CD14-positive monocyte (primary cell): Measurements from ENCODE around the gene RBM25. TPM values are rescaled to one million over a fixed set of nuclear protein-coding genes. Genes with fewer than 3 reads are reported as not detected.

ENCODE experiments used
- DNase-seq, 3 donors: peaks; one replicate each; pipeline ENCODE4 v3.0.0-alpha.2; 2011 to 2022
- H2AFZ ChIP-seq: 2 replicates; pipeline ENCODE4 v1.6.0; 2012; ENCODE audit warnings: mild to moderate bottlenecking, low read depth, low read length, inconsistent platforms; ENCODE audit not compliant: insufficient read depth, poor library complexity, severe bottlenecking
- H3K27ac ChIP-seq, 2 donors: 1 replicate in 1 of 2; 2 replicates in 1 of 2; pipeline ENCODE4 v1.5.1; 2012 to 2013; ENCODE audit warnings: low read length in 2 of 2, control low read depth in 1 of 2, inconsistent platforms in 1 of 2, low read depth in 1 of 2, mild to moderate bottlenecking in 1 of 2
- H3K27me3 ChIP-seq, 2 donors: one replicate each; pipeline versions ENCODE4 v1.6.0 to v1.6.1; 2011 to 2013; ENCODE audit warnings: low read length in 2 of 2; ENCODE audit not compliant: control insufficient read depth in 2 of 2, insufficient read depth in 2 of 2
- H3K36me3 ChIP-seq, 2 donors: replicated peaks in 1 of 2; 1 replicate in 1 of 2; 2 replicates in 1 of 2; pipeline versions ENCODE4 v1.5.1 to v1.6.1; 2012 to 2013; ENCODE audit warnings: low read length in 2 of 2, control low read depth in 1 of 2, inconsistent platforms in 1 of 2, mild to moderate bottlenecking in 1 of 2; ENCODE audit not compliant: insufficient read depth in 2 of 2, control insufficient read depth in 1 of 2
- H3K4me1 ChIP-seq, 2 donors: 1 replicate in 1 of 2; 2 replicates in 1 of 2; pipeline versions ENCODE4 v1.5.1 to v1.6.1; 2012 to 2013; ENCODE audit warnings: low read length in 2 of 2, control low read depth in 1 of 2, inconsistent platforms in 1 of 2, mild to moderate bottlenecking in 1 of 2, moderate library complexity in 1 of 2; ENCODE audit not compliant: insufficient read depth in 2 of 2, control insufficient read depth in 1 of 2
- H3K4me2 ChIP-seq: replicated peaks from 2 replicates; pipeline ENCODE3; 2012; ENCODE audit warnings: low read length, moderate library complexity, mild to moderate bottlenecking; ENCODE audit not compliant: poor library complexity, severe bottlenecking; ENCODE audit errors: extremely low read depth
- H3K4me3 ChIP-seq, 3 experiments: fragments of 200-600 bp in 1 of 3; sonication (generic) in 1 of 3; replicated peaks in 1 of 3; 1 replicate in 2 of 3; 2 replicates in 1 of 3; pipeline ENCODE4 v1.5.1; 2011 to 2013; ENCODE audit warnings: low read length in 3 of 3, mild to moderate bottlenecking in 3 of 3, control low read depth in 2 of 3, low read depth in 2 of 3, inconsistent platforms in 1 of 3, moderate library complexity in 1 of 3
- H3K79me2 ChIP-seq: 2 replicates; pipeline ENCODE4 v1.6.0; 2012; ENCODE audit warnings: mild to moderate bottlenecking, control low read depth, inconsistent platforms, low read length, moderate library complexity; ENCODE audit not compliant: insufficient read depth
- H3K9ac ChIP-seq: 2 replicates; pipeline ENCODE4 v1.6.0; 2017; ENCODE audit warnings: low read length, mild to moderate bottlenecking; ENCODE audit not compliant: insufficient read depth, poor library complexity, severe bottlenecking
- H3K9me3 ChIP-seq, 2 donors: replicated peaks in 1 of 2; 1 replicate in 1 of 2; 2 replicates in 1 of 2; pipeline versions ENCODE4 v1.5.1 to v1.6.1; 2012 to 2013; ENCODE audit warnings: low read length in 2 of 2, control low read depth in 1 of 2; ENCODE audit not compliant: control insufficient read depth in 1 of 2, insufficient read depth in 1 of 2
- H4K20me1 ChIP-seq: 2 replicates; pipeline ENCODE4 v1.6.0; 2012; ENCODE audit warnings: mild to moderate bottlenecking, low read length, control low read depth, moderate library complexity; ENCODE audit not compliant: insufficient read depth
- H3K27ac Mint-ChIP-seq, 7 donors: one replicate each; pipeline ENCODE4 v1.8.0; 2020; ENCODE audit warnings: mild to moderate bottlenecking in 7 of 7, mixed read lengths in 7 of 7, moderate library complexity in 6 of 7, inconsistent platforms in 2 of 7
- H3K27me3 Mint-ChIP-seq, 3 donors: one replicate each; pipeline ENCODE4 v1.8.0; 2021 to 2022; ENCODE audit warnings: low read depth in 3 of 3, mild to moderate bottlenecking in 3 of 3, mixed read lengths in 3 of 3, moderate library complexity in 3 of 3, inconsistent platforms in 1 of 3
- H3K36me3 Mint-ChIP-seq, 2 donors: one replicate each; pipeline ENCODE4 v1.8.0; 2020; ENCODE audit warnings: mixed read lengths in 2 of 2, inconsistent platforms in 1 of 2, mild to moderate bottlenecking in 1 of 2
- H3K4me1 Mint-ChIP-seq: one replicate; pipeline ENCODE4 v1.8.0; 2020; ENCODE audit warnings: mild to moderate bottlenecking, mixed read lengths
- H3K4me3 Mint-ChIP-seq, 2 donors: one replicate each; pipeline ENCODE4 v1.8.0; 2020; ENCODE audit warnings: mild to moderate bottlenecking in 2 of 2, mixed read lengths in 2 of 2, moderate library complexity in 1 of 2
- H3K9me3 Mint-ChIP-seq, 7 donors: one replicate each; pipeline ENCODE4 v1.8.0; 2020 to 2022; ENCODE audit warnings: mixed read lengths in 7 of 7, mild to moderate bottlenecking in 6 of 7, moderate library complexity in 6 of 7, inconsistent platforms in 2 of 7
- CTCF ChIP-seq: fragments of 200-600 bp; IDR thresholded peaks from one replicate; pipeline ENCODE4 v1.8.0; 2022; ENCODE audit warnings: antibody characterized with exemption, mild to moderate bottlenecking
- WGBS: methylation state at CpG from one replicate; pipeline ENCODE4 v1.1.5; 2013; ENCODE audit warnings: missing lambda C conversion rate; ENCODE audit not compliant: insufficient coverage; 5-methylcytosine and 5-hydroxymethylcytosine counted together
- intact Hi-C, 2 donors: fragments of 100-400 bp; cut with micrococcal nuclease; formaldehyde crosslinking; loops; one replicate each; pipeline versions ENCODE4 v1.15.0 to v1.15.1; 2023
- polyA plus RNA-seq, 3 donors: library from polyadenylated mRNA; depleted of rRNA in 1 of 3; unstranded in 2 of 3; stranded (reverse) in 1 of 3; fragments of 300-500 nt in 2 of 3; fragments of >200 nt in 1 of 3; fragmentation: Illumina TruSeq in 2 of 3; gene quantifications; 1 replicate in 2 of 3; 2 replicates in 1 of 3; pipeline ENCODE4 v1.2.3, GENCODE V29; 2012 to 2021

RBM25 gene
- polyA plus RNA-seq, 3 donors = 15.6 to 46.5 (median 25.2) TPM

DNA sequence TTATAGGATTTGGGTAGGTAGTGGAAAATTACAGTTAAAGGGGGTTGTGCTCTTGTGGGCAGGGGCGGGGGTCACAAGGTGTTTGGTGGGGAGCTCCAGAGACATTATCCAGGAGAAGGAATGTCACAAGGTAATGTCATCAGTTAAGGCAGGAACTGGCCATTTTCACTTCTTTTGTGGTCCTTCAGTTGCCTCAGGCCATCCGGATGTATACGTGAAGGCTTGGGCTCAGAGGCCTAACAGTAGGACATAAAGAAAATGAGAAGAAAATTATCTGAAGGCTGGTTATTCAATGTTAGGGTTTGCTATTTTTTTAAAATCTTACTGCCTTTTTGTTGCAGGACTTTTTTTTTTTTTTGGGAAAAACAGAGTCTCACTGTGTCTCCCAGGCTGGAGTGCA is 75.5 kb downstream of the RBM25 start:
- Mint-ChIP-seq H3K36me3 (peaks cover 4 to 6% of the 10 kb centered on the region in 2 donors), H3K9me3 (peaks cover 15 to 30% (median 21%) of the 10 kb centered on the region in 7 donors), H3K27ac (no peak overlapping the region), H3K4me3 (no peak overlapping the region), H3K4me1 (peaks cover 11% of the 10 kb centered on the region), H3K27me3 (peaks cover 0 to 5% (median 0%) of the 10 kb centered on the region in 3 donors)
- Histone ChIP-seq H3K79me2 (peaks cover 26% of the 10 kb centered on the region), H3K27me3 (no peaks in the 10 kb centered on the region), H4K20me1 (peaks cover 20% of the 10 kb centered on the region), H3K9ac (no peak overlapping the region), H3K4me2 (no peak overlapping the region), H3K27ac (no peak overlapping the region), H2AFZ (no peak overlapping the region), H3K4me3 (no peak overlapping the region), H3K36me3 (no peaks in the 10 kb centered on the region), H3K4me1 (peaks cover 16 to 21% of the 10 kb centered on the region in 2 donors), H3K9me3 (peaks cover 9 to 24% of the 10 kb centered on the region in 2 donors)
- no peak for DNase-seq
- intact Hi-C loops = no loop called here
- WGBS = 95% methylated on average over 3 of the region's 3 CpGs
- TF ChIP-seq CTCF = no peak

DNA sequence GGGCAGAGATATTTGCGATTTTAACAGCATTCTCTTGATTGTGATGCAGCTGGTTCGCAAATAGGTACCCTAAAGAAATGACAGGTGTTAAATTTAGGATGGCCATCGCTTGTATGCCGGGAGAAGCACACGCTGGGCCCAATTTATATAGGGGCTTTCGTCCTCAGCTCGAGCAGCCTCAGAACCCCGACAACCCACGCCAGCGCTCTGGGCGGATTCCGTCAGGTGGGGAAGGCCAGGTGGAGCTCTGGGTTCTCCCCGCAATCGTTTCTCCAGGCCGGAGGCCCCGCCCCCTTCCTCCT is 77.7 kb downstream of the RBM25 start:
- peaks cover 9 to 24% of the 10 kb centered on the region in 2 donors for H3K9me3 ChIP-seq
- peaks cover 16 to 21% of the 10 kb centered on the region in 2 donors for H3K4me1 ChIP-seq
- peaks cover 18% of the 10 kb centered on the region for H3K4me1 Mint-ChIP-seq
- peaks cover 8 to 16% of the 10 kb centered on the region in 2 donors for H3K36me3 Mint-ChIP-seq
- no peak for TF ChIP-seq CTCF
- DNase-seq = no peak
- peak overlapping the region; percentile 80 to 95 for H3K4me3 Mint-ChIP-seq
- peaks cover 15 to 30% (median 21%) of the 10 kb centered on the region in 7 donors for H3K9me3 Mint-ChIP-seq
- H3K9ac ChIP-seq = peak overlapping the region; percentile 100
- peak overlapping the region in 2 of 3 experiments; percentile 59 to 79 for H3K4me3 ChIP-seq
- peaks cover 49% of the 10 kb centered on the region for H3K79me2 ChIP-seq
- intact Hi-C loops = loop anchor here in 1 of 2 donors (5.0 kb wide), 1 partner anchor 79 kb away; the partner anchor contains the start of gene RBM25
- H3K27ac ChIP-seq = peak overlapping the region; percentile 90 to 98
- peak overlapping the region; percentile 85 for H3K4me2 ChIP-seq
- WGBS = 0% methylated on average over 16 of the region's 16 CpGs
- peaks cover 0 to 5% (median 0%) of the 10 kb centered on the region in 3 donors for H3K27me3 Mint-ChIP-seq
- peaks cover 42% of the 10 kb centered on the region for H4K20me1 ChIP-seq
- H2AFZ ChIP-seq = peak overlapping the region; percentile 78
- H3K36me3 ChIP-seq = peaks cover 0 to 5% of the 10 kb centered on the region in 2 donors
- no peaks in the 10 kb centered on the region for H3K27me3 ChIP-seq
- peak overlapping the region; percentile 94 to 99 (median 97) for H3K27ac Mint-ChIP-seq
